ENCODE data around the gene STARD10.

STARD10 gene

DNA sequence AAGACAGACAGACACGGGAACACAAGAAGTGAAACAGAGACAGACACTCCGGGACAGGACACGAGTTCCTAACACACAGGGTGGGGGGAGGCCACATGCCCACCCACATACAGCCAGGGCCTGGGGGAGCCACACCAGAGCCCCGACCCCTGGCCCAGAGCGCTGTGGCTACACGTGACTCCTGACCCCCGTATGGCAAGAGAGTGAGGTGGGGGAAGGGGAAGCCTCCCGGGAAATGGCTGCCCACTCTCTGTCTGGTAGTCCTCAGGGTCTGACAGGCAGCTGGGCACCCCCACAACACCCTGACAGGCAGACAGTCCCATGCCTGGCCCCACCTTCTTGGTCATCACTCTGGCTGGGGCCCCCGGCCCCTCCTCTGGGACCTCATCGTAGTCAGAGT is 81.0 kb downstream of the STARD10 start:
- DNase-seq: no peak
- H3K9me3 Mint-ChIP-seq: no peaks in the 10 kb centered on the region
- H3K27me3 Mint-ChIP-seq: no peaks in the 10 kb centered on the region
- peaks cover 39% of the 10 kb centered on the region for H3K4me1 Mint-ChIP-seq
- ATAC-seq: peak; percentile 26
- no peak overlapping the region for H3K4me3 Mint-ChIP-seq
- peak overlapping the region in 1 of 2 donors; percentile 52 for H3K27ac Mint-ChIP-seq

DNA sequence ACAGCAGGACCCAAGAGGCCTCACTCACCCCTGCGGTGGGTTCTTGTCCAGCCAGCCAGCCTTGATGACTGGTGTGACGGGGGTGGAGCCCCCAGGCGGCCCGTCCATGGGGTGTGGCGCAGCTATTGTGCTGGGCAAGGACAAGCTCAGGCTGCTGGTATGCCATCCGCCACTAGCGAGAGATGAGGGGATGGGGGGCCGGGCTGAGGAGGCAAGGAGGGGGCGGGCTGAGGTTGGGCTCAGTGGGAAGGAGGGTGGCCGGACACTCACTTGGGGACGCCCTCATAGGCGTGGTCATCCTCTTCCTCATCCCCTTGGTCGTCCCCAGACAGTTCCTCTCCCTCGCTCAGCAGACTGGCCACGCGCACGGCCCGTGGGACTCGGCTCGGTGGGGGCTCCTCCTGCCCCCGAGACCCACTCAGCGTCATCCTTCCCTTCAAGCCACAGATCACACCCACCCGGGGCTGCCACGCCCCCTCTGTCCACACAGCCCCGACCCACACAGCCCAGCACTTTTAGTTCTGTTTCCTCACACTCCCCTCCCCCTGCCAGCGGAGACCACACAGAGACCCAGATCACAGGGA is 81.6 kb downstream of the STARD10 start:
- Mint-ChIP-seq H3K4me3 (no peak overlapping the region), H3K27me3 (no peaks in the 10 kb centered on the region), H3K4me1 (peaks cover 34% of the 10 kb centered on the region), H3K9me3 (no peaks in the 10 kb centered on the region), H3K27ac (no peak overlapping the region)
- DNase-seq (no peak), ATAC-seq (no peak)

DNA sequence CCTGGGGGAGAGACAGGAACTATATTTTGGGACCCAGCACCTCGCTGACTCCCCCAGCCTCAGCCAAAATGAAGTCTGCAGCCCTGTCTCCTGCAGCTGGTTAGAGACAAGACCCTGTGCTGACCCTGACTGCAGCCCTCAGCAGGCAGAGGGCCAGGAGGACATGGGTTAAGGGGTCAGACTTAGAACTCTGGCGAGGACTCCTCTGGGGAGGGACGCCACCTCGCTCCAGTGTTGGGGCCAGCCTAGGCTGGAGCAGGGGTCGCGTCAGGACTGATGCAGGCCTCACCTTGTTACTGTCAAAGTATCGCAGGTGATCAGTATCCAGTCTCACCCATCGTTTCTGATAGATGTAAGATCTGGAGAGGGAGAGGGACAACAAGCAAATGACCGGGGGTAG is 82.7 kb downstream of the STARD10 start:
- peaks cover 23% of the 10 kb centered on the region for H3K4me1 Mint-ChIP-seq
- DNase-seq (no peak), ATAC-seq (no peak)
- H3K27ac Mint-ChIP-seq: no peak overlapping the region
- no peaks in the 10 kb centered on the region for H3K27me3 Mint-ChIP-seq
- H3K9me3 Mint-ChIP-seq: no peaks in the 10 kb centered on the region
- H3K4me3 Mint-ChIP-seq: no peak overlapping the region

DNA sequence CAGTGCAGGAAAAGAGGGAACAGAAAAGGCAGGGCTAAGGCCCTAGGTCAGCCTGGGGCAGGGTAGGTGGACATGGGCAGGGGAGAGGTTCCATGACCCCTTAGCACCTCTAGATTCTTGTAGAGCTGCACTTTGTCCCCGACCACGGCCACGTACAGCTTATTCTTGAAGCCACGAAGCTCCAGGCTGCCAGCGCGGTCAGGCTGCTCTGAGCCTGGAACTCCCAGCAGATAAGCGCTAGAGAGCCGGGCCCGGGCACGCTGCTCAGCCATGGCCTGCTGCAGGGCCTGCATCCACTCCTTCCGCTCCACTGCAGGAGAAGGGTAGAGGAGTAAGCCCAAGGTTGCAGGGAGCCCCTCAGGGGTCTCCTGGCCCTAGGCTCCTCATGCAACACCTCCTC is 83.6 kb downstream of the STARD10 start:
- no peak for ATAC-seq
- H3K4me1 Mint-ChIP-seq: peaks cover 18% of the 10 kb centered on the region
- H3K9me3 Mint-ChIP-seq: no peaks in the 10 kb centered on the region
- no peak for DNase-seq
- no peak overlapping the region for H3K27ac Mint-ChIP-seq
- H3K4me3 Mint-ChIP-seq: no peak overlapping the region
- H3K27me3 Mint-ChIP-seq: no peaks in the 10 kb centered on the region

DNA sequence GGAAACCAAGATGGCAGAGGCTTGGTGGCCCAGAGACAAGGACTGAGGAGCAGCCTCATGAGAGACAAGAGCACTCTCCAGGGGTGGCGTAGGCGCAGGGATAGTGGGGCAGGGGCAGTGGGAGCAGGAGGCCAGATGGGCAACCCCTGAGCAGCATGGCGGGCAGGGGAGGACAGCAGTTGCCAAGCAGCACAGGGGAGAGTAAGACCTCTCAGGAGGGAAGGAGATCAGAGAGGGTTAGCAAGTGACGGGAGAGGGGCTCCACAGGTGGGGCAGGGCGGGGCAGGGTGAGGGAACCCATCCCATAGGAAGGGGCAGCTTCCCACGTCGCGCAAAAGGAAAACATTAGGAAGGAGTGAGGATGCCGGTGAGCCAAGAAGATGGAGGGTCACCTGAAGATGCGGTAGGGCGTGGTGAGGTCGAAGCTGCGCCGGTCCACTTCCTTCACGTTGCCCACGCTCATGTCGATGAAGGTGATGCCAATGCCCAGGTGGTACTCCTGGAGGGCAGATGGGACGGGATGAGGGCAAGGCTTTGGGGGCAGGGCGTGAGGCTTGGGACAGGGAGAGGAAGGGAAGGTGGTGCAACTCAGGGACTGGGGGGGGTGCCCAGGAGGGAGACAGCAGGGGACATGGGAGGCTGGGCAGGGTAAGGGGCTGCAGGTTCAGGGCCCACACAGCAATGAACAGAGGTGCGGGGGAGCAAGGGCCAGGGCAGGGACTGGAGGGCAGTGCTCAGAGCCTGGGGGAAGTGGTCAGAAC is 84.2 kb downstream of the STARD10 start:
- no peak overlapping the region for H3K4me3 Mint-ChIP-seq
- no peaks in the 10 kb centered on the region for H3K9me3 Mint-ChIP-seq
- no peaks in the 10 kb centered on the region for H3K27me3 Mint-ChIP-seq
- DNase-seq: no peak
- peaks cover 12% of the 10 kb centered on the region for H3K4me1 Mint-ChIP-seq
- ATAC-seq: no peak
- H3K27ac Mint-ChIP-seq: no peak overlapping the region

DNA sequence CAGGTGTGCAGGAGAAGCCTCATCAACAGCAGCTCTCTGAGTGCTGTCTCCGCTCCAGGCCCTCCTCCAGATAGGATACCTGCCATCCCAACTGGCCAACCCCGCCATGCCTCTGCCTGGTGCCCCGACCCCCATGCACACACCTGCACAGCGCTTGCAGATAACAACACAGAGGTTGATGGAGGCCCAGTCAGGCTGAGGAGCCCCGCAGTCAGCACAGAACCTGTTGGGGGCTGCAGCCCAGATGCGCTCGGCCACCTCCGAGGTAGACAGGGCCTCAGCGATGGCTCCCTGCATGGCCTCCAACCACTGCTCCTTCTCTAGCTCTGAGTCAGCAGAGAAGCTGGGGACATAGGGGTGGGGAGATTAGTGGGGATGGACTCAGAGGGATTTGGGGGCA is 86.8 kb downstream of the STARD10 start:
- no peak for DNase-seq
- Mint-ChIP-seq H3K4me3 (no peak overlapping the region), H3K27me3 (no peaks in the 10 kb centered on the region), H3K4me1 (no peaks in the 10 kb centered on the region), H3K9me3 (no peaks in the 10 kb centered on the region), H3K27ac (peak overlapping the region in 1 of 2 donors; percentile 74)
- ATAC-seq: no peak

DNA sequence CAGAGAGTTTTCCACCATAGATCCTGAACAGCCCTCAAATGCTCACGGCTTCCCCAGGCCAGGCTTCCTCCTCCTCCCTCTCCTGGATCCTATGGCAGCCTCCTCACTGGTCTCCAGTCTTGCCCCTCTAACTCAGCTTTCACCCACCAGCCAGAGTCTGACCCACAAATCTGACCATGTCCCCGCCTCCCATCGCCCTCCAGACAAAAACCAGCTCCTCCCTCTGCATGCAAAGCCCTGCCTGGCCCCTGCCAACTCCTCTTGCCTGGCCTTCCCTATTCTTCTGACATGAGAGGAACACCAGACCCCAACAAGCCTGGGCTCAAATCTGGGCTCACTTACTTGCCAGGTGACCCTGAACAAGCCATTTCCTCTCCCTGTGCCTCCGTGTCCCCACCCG is 87.3 kb downstream of the STARD10 start:
- DNase-seq (no peak), ATAC-seq (no peak)
- Mint-ChIP-seq H3K9me3 (no peaks in the 10 kb centered on the region), H3K27me3 (no peaks in the 10 kb centered on the region), H3K27ac (peak overlapping the region in 1 of 2 donors; percentile 23), H3K4me1 (no peaks in the 10 kb centered on the region), H3K4me3 (no peak overlapping the region)

DNA sequence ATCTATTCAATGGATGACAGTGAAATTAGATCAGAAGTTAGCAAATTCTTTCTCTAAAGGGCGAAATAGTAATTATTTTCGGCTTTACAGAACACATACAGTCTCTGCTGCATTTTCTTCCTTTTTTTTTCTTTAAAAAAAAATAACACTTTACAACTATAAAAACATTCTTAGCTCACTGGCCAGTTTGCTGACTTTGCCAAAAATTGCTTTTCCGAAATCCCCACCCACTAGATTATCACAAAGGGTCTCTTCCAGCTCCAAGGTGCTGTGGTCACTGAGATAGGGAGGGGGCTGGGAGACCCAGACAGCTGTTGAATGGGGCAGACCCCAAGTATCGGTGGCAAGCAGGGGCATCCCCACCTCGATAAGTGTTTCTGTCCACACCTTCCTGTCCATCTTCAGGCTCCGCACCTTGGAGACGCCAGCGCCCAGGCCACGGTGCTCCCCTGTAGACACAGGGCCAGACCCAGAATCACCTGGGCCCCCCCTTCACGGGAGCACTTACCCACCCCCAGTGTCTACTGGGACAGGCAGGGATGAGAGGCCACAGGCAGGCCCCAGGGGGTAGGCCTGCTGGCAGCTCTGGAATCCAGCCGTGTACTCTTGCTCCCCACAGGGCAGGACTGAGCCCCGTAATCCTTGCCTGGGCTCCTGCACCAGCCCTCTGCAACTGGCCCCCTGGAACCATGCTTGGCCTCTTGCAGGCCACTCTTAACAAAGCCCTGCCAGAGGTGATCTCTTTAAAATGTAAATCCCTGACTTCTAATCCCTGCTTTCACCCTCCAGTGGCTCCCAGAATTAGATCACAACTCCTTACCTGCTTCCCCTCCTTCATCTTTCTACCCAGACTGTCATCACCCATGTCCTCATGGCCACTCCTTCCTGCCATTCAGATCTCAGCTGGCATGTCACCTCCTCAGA is 88.1 kb downstream of the STARD10 start:
- no peak for DNase-seq
- no peaks in the 10 kb centered on the region for H3K4me1 Mint-ChIP-seq
- no peaks in the 10 kb centered on the region for H3K27me3 Mint-ChIP-seq
- no peak for ATAC-seq
- peak overlapping the region in 1 of 2 donors; percentile 23 for H3K27ac Mint-ChIP-seq
- no peak overlapping the region for H3K4me3 Mint-ChIP-seq
- H3K9me3 Mint-ChIP-seq: no peaks in the 10 kb centered on the region

DNA sequence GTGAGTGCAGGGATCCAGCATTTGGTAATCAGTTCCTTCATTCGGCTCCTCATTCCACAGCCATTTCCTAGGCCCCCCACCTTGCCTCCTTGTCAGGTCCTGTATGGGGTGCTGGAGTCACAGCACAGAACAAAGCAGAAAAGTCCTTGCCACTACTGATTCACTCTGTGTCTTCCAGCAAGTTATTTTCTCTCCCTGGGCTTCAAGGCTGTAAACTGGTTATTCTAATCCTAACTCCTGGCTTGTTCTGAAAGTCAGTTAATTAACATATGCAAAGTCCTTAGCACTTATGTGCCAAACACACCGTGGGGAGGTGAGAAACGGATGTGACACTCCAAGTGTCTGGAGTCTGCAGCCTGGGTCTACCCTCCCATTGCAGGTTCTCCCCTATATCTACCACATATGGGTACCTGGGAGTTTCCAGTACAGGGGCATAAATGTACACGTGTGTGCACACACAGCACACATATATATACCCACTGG is 89.0 kb downstream of the STARD10 start:
- ATAC-seq (no peak), DNase-seq (no peak)
- Mint-ChIP-seq H3K9me3 (no peaks in the 10 kb centered on the region), H3K4me1 (no peaks in the 10 kb centered on the region), H3K27ac (peak overlapping the region; percentile 59 to 65), H3K27me3 (no peaks in the 10 kb centered on the region), H3K4me3 (no peak overlapping the region)
